ENCODE measurements around the gene PPFIA1. TPM values are rescaled to one million over a fixed set of nuclear protein-coding genes. Genes with fewer than 3 reads are reported as not detected.

The PPFIA1 gene
- total and polyA plus RNA-seq, 2 of the 13 experiments (the other 11 are each of a cell fraction or from before 2014, with no cell fraction given) = 29.9 to 45.2 TPM

- TF ChIP-seq ZNF747 (CRISPR knock-in tag; IDR thresholded peaks at IDR 0.05; ENCODE audit: borderline replicate concordance) (0 out of 2 replicates have a peak, but pooled peaks have one; percentile 20), PHF8 (CRISPR knock-in tag; IDR thresholded peaks at IDR 0.05) (peak; percentile 81), NFKB2 (CRISPR knock-in tag; IDR thresholded peaks at IDR 0.05; ENCODE audit: borderline replicate concordance) (0 out of 2 replicates have a peak, but pooled peaks have one; percentile 32), ZXDC (CRISPR knock-in tag; IDR thresholded peaks at IDR 0.05) (no peak), HMGXB3 (CRISPR knock-in tag; IDR thresholded peaks at IDR 0.05; ENCODE audit: borderline replicate concordance) (no peak), ZNF510 (CRISPR knock-in tag; IDR thresholded peaks at IDR 0.05; ENCODE audit: low read depth) (no peak), EEA1 (CRISPR knock-in tag; IDR thresholded peaks at IDR 0.05; ENCODE audit: borderline replicate concordance) (no peak; the same call in 1 of the 2 replicates), KDM3A (CRISPR knock-in tag; IDR thresholded peaks at IDR 0.05; ENCODE audit: low read depth) (peak; percentile 73; the same call in 1 of the 2 replicates), ZNF766 (CRISPR knock-in tag; IDR thresholded peaks at IDR 0.05; ENCODE audit: borderline replicate concordance) (0 out of 2 replicates have a peak, but pooled peaks have one; percentile 49), ZNF280D (CRISPR knock-in tag; IDR thresholded peaks at IDR 0.05) (0 out of 2 replicates have a peak, but pooled peaks have one; percentile 22), ZNF574 (CRISPR knock-in tag; IDR thresholded peaks at IDR 0.05) (peak; percentile 53; the same call in 1 of the 2 replicates), ZNF788 (CRISPR knock-in tag; IDR thresholded peaks at IDR 0.05; ENCODE audit: borderline replicate concordance) (peak; percentile 52; the same call in 1 of the 2 replicates)
These were observed at the start of gene PPFIA1 (continued) for GRCh38 chr11:70270104-70270876.

All from HepG2 (cell line).